Stomach (tissue), 19 donors: ENCODE measurements around the gene CAMKK1. TPM values are rescaled to one million over a fixed set of nuclear protein-coding genes. Genes with fewer than 3 reads are reported as not detected.

ENCODE experiments used
- DNase-seq, 2 donors: peaks; one replicate each; pipeline versions ENCODE4 v3.0.0 to v3.0.0-alpha.2; 2013 to 2019
- H3K27ac ChIP-seq, 5 donors: fragments of 200-600 bp in 4 of 5; sonication (generic) in 4 of 5; one replicate each; pipeline ENCODE4 v1.5.1; 2013 to 2019; ENCODE audit warnings: mild to moderate bottlenecking in 1 of 5, moderate library complexity in 1 of 5
- H3K27me3 ChIP-seq, 3 donors: fragments of 200-600 bp; sonication (generic); one replicate each; pipeline ENCODE4 v1.5.1; 2017 to 2019; ENCODE audit warnings: mixed run types in 1 of 3
- H3K36me3 ChIP-seq, 4 donors: fragments of 200-600 bp; sonication (generic); 1 replicate in 3 of 4; 2 replicates in 1 of 4; pipeline ENCODE4 v1.5.1; 2016 to 2019
- H3K4me1 ChIP-seq, 4 donors: fragments of 200-600 bp; sonication (generic); one replicate each; pipeline ENCODE4 v1.5.1; 2016 to 2019
- H3K4me3 ChIP-seq, 4 donors: fragments of 200-600 bp; sonication (generic) in 3 of 4; one replicate each; pipeline ENCODE4 v1.5.1; 2016 to 2019; ENCODE audit warnings: mild to moderate bottlenecking in 1 of 4
- H3K9me3 ChIP-seq, 4 donors: fragments of 200-600 bp; sonication (generic); one replicate each; pipeline ENCODE4 v1.5.1; 2016 to 2019
- CTCF ChIP-seq, 7 experiments: fragments of 450-650 bp in 4 of 7; fragments of 200-600 bp in 3 of 7; sonication (generic) in 3 of 7; IDR thresholded peaks; one replicate each; pipeline ENCODE4 v1.5.1; 2016 to 2019; ENCODE audit warnings: antibody characterized with exemption in 7 of 7, control low read depth in 2 of 7, mild to moderate bottlenecking in 1 of 7
- EP300 ChIP-seq: sonication (generic); formaldehyde crosslinking; IDR thresholded peaks from one replicate; pipeline ENCODE4 v1.6.1; 2017; ENCODE audit warnings: antibody characterized with exemption
- POLR2A ChIP-seq, 4 donors: fragments of 450-650 bp; IDR thresholded peaks; one replicate each; pipeline ENCODE4 v1.6.1; 2016; ENCODE audit warnings: antibody characterized with exemption in 4 of 4, control low read depth in 2 of 4, mild to moderate bottlenecking in 1 of 4, moderate library complexity in 1 of 4
- POLR2AphosphoS5 ChIP-seq, 3 donors: sonication (generic); formaldehyde crosslinking; IDR thresholded peaks; one replicate each; pipeline ENCODE4 v1.6.1; 2016; ENCODE audit warnings: antibody characterized with exemption in 3 of 3
- WGBS, 5 donors: extraction: QIAGEN DNeasy Blood & Tissue Kit in 3 of 5; methylation state at CpG; one replicate each; pipeline versions ENCODE4 v1.1.5 to v1.1.7; 2013 to 2018; 5-methylcytosine and 5-hydroxymethylcytosine counted together
- intact Hi-C: fragments of 100-400 bp; cut with DNase I; formaldehyde crosslinking; loops from one replicate; pipeline ENCODE4 v1.15.1; 2023; ENCODE audit warnings: low total_unique reads
- long read RNA-seq, 10 donors: transcript quantifications; one replicate each; lab custom pipeline, GENCODE V29; 2026
- polyA plus RNA-seq, 3 donors: library from polyadenylated mRNA; stranded (reverse); fragments of 200-250 nt; gene quantifications; one replicate each; pipeline ENCODE4 v1.2.3, GENCODE V29; 2013
- total RNA-seq, 5 donors: library from RNA; depleted of rRNA; stranded (reverse); fragments of >200 nt; gene quantifications; one replicate each; pipeline versions ENCODE4 v1.1.0 to v1.2.3, GENCODE V29; 2014 to 2016
- donor health status: healthy with polysubstance abuse.
- donor health status: Bipolar disorder and iron deficiency.
- donor health status: healthy.

Gene CAMKK1
- 10 to 100 TPM in 1 of 5 donors, 1 to 10 TPM in 3, under 1 TPM in 1; 0.58 to 15.1 (median 6.2) TPM for total RNA-seq
- polyA plus RNA-seq, result 1 to 10 TPM; 2.1 to 6.4 (median 3.1) TPM
- long read RNA-seq, donor 1, result 0 reads
- long read RNA-seq, donor 2, result 0 reads
- long read RNA-seq, donor 3, result 0 reads
- long read RNA-seq, donor 4, result 0 reads
- long read RNA-seq, donor 5, result 0 reads
- long read RNA-seq, donor 6, result 0 reads
- long read RNA-seq, donor 7, partial matches to known transcripts, result 0 of 1 reads
- long read RNA-seq, donor 7, other reads (novel, unspliced or antisense), result 0 of 1 reads
- long read RNA-seq, donor 8, result 0 reads
- long read RNA-seq, donor 9, result 0 reads
- long read RNA-seq, donor 10, result 0 reads

- Histone ChIP-seq H3K4me1 (peaks cover 66 to 76% (median 75%) of the 10 kb centered on the region in 4 donors), H3K9me3 (no peaks in the 10 kb centered on the region), H3K27ac (peak within 1 kb of the TSS; percentile 82 to 88 (median 87)), H3K4me3 (peak within 1 kb of the TSS; percentile 67 to 92 (median 70)), H3K27me3 (no peaks in the 10 kb centered on the region), H3K36me3 (no peaks in the 10 kb centered on the region)
- peak; percentile 91 to 96 for DNase-seq
- intact Hi-C loops, result no loop called here
- TF ChIP-seq POLR2A (IDR thresholded peaks at IDR 0.05), result no peak
- peak in 1 of 3 donors; percentile 15 for TF ChIP-seq POLR2AphosphoS5 (IDR thresholded peaks at IDR 0.05)
- no peak for TF ChIP-seq EP300
- WGBS, 5 donors, result 3 to 14% (median 6%) methylated on average over 18 to 70 of the region's 75 CpGs
Measured at GRCh38 chr17:3893003-3893719, at the start of gene CAMKK1. TSS of gene CAMKK1 (minus strand) at chr17:3893053. CDS start at chr17:3885687, 7,366 bp downstream.

DNA sequence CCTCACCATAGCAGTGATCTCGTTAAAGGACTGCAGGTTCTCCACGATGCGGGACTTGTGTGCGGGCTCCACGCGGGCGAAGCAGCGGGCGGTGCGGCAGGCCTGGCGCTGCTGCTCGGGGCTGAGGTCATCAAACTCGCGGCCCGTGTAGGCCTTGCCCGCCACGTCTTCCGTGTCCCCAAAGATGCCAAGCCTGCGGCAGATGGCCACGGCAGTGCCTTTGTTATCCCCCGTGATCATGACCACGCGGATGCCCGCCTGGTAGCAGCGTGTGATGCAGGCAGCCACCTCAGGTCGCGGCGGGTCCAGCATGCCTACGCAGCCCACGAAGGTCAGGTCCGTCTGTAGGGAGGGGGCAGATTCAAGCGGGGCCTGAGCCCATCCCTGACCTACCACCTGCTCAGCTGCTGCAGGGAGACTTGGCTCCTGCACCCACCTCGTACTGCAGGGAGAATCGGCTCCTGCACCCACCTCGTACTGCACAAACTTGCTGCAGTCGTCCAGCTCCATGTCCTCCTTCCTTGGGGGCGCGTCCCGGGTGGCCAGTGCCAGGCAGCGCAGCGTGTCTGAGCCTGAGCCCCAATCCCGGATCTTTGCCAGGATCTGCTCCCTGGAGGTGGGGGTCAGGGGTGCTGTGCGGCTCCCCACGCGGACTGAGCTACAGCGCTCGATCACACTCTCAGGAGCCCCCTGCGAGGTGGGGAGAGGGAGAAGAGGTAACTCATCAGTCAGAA is 48.3 kb upstream of the CAMKK1 start:
- peaks cover 24 to 96% (median 80%) of the 10 kb centered on the region in 4 donors for H3K36me3 ChIP-seq

GRCh38 chr17:3937359-3937758 is 44.5 kb upstream of the CAMKK1 start:
- intact Hi-C loops, result loop anchor here (5.0 kb wide), 1 partner anchor 70 kb away; no protein-coding TSS in a partner anchor
- DNase-seq, result no peak
- 93 to 98% (median 95%) methylated on average over 14 to 17 of the region's 17 CpGs for WGBS, 5 donors
- Histone ChIP-seq H3K27ac (no peak overlapping the region), H3K9me3 (no peaks in the 10 kb centered on the region), H3K36me3 (peaks cover 24 to 93% (median 75%) of the 10 kb centered on the region in 4 donors), H3K4me3 (no peak overlapping the region), H3K4me1 (peaks cover 0 to 8% (median 7%) of the 10 kb centered on the region in 4 donors), H3K27me3 (no peaks in the 10 kb centered on the region)
- TF ChIP-seq POLR2AphosphoS5 (IDR thresholded peaks at IDR 0.05) (no peak), POLR2A (IDR thresholded peaks at IDR 0.05) (no peak), EP300 (no peak), CTCF (IDR thresholded peaks at IDR 0.05) (no peak)

More for the DNA sequence above, 48.3 kb upstream of the CAMKK1 start:
- peaks cover 6 to 18% (median 13%) of the 10 kb centered on the region in 4 donors for H3K4me1 ChIP-seq
- H3K4me3 ChIP-seq, result no peak overlapping the region
- H3K9me3 ChIP-seq, result no peaks in the 10 kb centered on the region
- H3K27me3 ChIP-seq, result no peaks in the 10 kb centered on the region
- TF ChIP-seq EP300 (no peak), POLR2AphosphoS5 (IDR thresholded peaks at IDR 0.05) (no peak), CTCF (IDR thresholded peaks at IDR 0.05) (no peak)
- intact Hi-C loops, result no loop called here
- no peak for DNase-seq
- no peak overlapping the region for H3K27ac ChIP-seq
- 94 to 96% (median 95%) methylated on average over 33 to 48 of the region's 48 CpGs for WGBS, 5 donors

DNA sequence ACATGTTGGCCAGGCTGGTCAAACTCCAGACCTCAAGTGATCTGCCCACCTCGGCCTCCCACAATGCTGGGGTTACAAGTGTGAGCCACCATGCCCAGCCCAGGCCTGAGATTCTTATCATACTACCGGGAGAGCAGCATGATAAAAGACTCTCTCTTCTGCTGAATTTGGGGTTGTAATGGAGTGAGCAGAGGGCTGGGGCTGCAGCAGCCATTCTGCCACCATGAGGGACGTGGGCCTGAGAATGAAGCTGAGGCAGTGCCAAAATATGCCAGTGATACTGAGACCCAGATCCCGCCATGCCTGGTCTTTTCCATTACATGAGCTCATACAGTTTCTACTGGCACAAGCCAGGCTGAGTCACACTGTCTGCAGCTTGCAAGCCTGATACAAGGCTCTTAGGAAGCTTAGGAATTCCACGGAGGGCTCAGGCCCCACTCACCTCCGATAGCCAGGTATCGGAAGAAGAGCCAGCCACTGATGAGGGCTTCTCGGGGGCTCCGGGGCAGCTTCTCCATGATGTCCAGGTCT is 43.0 kb upstream of the CAMKK1 start:
- TF ChIP-seq POLR2AphosphoS5 (IDR thresholded peaks at IDR 0.05) (no peak), CTCF (IDR thresholded peaks at IDR 0.05) (no peak), POLR2A (IDR thresholded peaks at IDR 0.05) (no peak), EP300 (no peak)
- Histone ChIP-seq H3K9me3 (no peaks in the 10 kb centered on the region), H3K4me1 (peaks cover 0 to 8% (median 7%) of the 10 kb centered on the region in 4 donors), H3K27ac (no peak overlapping the region), H3K4me3 (no peak overlapping the region), H3K36me3 (peaks cover 17 to 83% (median 61%) of the 10 kb centered on the region in 4 donors), H3K27me3 (no peaks in the 10 kb centered on the region)
- 92 to 97% (median 93%) methylated on average over 9 of the region's 9 CpGs for WGBS, 5 donors
- intact Hi-C loops, result loop anchor here (5.0 kb wide), 1 partner anchor 71 kb away; no protein-coding TSS in a partner anchor
- DNase-seq, result no peak
